GM18873 (cell line): ENCODE data around the gene UNC13A.

Experiments
- ATAC-seq: cut with Tn5 transposase; IDR thresholded peaks from one replicate; pipeline ENCODE4 v1.9.1; 2021; ENCODE audit warnings: mild to moderate bottlenecking, moderate library complexity, moderate number of reproducible peaks; ENCODE audit not compliant: unreplicated experiment, low FRiP score

Gene UNC13A

DNA sequence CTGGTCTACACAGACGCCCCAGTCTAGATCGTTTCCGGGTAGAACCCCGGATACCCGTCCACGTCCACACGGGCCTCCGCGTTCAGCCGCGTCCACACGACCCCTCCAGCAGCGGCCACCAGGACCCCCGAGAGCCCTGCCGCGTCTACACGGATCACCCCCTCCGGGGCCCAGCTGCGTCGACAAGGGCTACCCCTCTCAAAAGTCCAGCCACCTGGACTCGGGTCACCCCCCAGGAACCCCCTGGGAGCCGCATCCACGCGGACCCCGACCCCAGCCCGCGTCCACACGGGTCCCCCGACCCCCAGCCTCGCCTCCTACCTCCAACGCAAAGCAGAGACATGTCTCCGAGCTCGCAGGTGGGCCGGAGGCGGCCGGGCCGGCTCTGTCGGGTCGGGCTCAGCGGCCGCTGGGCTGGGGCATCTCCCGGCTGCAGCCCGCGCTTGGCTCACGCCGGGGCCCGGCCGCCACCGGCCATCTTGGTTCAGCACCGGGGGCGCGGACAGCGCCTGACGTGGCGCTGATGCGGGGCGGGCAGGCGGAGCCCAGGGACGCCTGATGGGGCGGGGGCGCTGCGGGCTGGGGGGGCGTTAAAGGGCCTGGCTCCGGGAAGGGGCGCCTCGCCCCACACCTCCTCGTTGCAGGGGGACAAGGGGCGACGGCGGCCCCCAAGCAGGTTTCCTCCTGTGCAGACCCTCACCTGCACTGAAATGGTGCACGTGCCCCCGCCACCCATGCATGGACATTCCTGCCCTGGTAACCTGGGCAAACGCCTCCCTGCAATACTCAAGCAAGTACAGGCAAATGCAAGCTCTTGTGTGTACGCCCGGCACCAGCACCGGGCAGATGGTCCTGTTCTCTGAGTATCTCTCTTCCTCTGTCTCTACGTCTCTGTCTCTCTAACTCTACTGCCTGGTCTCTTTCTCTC, at the start of gene UNC13A:
Gene UNC13A (minus strand): TSS at position 498 of the 928 bp plus-strand sequence. CDS start 155 bp downstream, at position 343.
- no peak for ATAC-seq

DNA sequence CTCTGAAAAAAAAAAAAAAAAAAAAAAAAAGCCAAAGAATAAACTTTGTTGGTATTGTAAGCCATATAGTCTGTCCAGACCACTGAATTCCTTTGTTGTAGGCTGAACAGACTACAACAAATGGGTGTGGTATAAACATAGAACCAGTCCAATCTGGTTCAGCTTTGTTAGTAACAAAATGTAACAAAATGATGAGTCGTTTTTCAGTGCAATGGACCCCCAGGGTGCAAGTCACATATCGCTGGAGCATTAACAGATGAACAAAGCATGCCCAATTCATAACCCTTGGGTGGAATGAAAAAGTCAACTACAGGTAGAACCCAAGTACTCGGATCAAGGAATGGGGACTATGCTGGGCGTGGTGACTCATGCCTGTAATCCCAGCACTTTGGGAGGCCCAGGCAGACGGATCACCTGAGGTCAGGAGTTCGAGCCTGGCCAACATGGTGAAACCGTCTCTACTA, 49.6 kb upstream of the UNC13A start:
- ATAC-seq, result no peak

GRCh38 chr19:17735410-17735809, 47.3 kb upstream of the UNC13A start:
- ATAC-seq, result no peak

DNA sequence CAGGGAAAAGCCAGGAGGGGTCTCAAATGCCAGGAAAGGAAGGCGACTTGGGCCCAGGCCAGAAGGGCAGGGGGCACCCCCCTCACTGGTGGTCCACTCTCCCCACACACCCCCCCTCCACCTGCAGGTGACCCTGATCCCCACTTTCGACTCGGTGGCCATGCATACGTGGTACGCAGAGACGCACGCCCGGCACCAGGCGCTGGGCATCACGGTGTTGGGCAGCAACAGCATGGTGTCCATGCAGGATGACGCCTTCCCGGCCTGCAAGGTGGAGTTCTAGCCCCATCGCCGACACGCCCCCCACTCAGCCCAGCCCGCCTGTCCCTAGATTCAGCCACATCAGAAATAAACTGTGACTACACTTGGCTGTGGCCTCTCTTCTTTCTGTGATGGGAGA, 46.0 kb upstream of the UNC13A start:
- no peak for ATAC-seq

- no peak for ATAC-seq
Observed at GRCh38 chr19:17733127-17733526, 45.0 kb upstream of the UNC13A start.

- no peak for ATAC-seq
Observed at GRCh38 chr19:17727843-17728242, 39.7 kb upstream of the UNC13A start.

DNA sequence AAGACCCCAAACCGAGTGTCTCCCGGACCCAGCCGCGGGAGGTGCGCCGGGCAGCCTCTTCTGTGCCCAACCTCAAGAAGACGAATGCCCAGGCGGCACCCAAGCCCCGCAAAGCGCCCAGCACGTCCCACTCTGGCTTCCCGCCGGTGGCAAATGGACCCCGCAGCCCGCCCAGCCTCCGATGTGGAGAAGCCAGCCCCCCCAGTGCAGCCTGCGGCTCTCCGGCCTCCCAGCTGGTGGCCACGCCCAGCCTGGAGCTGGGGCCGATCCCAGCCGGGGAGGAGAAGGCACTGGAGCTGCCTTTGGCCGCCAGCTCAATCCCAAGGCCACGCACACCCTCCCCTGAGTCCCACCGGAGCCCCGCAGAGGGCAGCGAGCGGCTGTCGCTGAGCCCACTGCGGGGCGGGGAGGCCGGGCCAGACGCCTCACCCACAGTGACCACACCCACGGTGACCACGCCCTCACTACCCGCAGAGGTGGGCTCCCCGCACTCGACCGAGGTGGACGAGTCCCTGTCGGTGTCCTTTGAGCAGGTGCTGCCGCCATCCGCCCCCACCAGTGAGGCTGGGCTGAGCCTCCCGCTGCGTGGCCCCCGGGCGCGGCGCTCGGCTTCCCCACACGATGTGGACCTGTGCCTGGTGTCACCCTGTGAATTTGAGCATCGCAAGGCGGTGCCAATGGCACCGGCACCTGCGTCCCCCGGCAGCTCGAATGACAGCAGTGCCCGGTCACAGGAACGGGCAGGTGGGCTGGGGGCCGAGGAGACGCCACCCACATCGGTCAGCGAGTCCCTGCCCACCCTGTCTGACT, 39.0 kb upstream of the UNC13A start:
- no peak for ATAC-seq

DNA sequence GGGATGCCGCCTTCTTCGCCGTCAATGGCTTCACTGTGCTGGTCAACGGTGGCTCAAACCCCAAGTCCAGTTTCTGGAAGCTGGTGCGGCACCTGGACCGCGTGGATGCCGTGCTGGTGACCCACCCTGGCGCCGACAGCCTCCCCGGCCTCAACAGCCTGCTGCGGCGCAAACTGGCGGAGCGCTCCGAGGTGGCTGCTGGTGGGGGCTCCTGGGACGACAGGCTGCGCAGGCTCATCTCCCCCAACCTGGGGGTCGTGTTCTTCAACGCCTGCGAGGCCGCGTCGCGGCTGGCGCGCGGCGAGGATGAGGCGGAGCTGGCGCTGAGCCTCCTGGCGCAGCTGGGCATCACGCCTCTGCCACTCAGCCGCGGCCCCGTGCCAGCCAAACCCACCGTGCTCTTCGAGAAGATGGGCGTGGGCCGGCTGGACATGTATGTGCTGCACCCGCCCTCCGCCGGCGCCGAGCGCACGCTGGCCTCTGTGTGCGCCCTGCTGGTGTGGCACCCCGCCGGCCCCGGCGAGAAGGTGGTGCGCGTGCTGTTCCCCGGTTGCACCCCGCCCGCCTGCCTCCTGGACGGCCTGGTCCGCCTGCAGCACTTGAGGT, 38.1 kb upstream of the UNC13A start:
- ATAC-seq, result no peak

DNA sequence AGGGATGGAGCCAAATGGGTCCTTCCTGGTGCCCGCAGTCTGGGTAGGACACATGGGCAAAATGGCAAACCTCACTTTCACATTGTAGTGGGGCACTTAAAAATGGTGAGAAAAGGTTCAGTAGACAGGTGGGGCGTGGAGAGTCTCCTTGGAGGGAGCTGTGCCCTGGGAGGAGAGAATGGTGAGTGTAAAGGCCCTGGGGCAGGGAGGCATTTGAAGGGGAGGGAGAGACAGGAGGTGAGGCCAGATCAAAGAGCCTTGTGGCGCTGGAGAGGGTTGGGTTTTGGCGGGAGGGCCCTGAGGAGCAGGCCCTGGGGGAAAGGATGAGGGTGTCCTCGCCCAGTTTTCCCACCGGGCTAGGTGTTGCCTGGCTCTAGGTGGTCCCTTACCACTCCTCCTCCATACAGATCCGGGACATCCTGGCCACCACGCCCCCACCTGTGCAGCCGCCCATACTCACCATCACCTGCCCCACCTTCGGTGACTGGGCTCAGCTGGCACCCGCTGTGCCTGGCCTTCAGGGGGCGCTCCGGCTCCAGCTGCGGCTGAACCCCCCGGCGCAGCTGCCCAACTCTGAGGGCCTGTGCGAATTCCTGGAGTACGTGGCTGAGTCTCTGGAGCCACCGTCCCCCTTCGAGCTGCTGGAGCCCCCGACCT, 37.4 kb upstream of the UNC13A start:
- ATAC-seq, result no peak

DNA sequence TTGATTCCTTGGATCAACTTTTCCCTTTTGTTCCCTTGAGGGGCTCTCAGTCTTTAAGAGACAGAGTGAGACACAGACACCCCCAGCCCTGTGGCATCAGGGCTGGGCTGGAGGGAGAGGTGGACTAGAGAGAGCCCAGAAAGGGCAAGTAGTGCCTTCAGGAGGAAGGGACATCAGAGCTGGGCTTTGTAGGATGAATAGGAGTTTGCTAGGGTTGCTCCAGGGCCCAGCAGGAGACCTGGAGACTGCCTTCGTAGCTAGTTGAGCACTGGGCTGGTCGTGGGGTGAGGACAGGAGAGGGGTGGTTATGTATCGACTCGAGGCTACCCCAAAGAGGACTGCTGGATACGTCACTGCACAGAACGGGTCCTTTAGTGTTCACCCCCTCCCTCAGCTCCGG, 36.5 kb upstream of the UNC13A start:
- no peak for ATAC-seq

GRCh38 chr19:17722655-17723240, 34.6 kb upstream of the UNC13A start:
- ATAC-seq, result no peak

GRCh38 chr19:17721821-17722220, 33.7 kb upstream of the UNC13A start:
- no peak for ATAC-seq

DNA sequence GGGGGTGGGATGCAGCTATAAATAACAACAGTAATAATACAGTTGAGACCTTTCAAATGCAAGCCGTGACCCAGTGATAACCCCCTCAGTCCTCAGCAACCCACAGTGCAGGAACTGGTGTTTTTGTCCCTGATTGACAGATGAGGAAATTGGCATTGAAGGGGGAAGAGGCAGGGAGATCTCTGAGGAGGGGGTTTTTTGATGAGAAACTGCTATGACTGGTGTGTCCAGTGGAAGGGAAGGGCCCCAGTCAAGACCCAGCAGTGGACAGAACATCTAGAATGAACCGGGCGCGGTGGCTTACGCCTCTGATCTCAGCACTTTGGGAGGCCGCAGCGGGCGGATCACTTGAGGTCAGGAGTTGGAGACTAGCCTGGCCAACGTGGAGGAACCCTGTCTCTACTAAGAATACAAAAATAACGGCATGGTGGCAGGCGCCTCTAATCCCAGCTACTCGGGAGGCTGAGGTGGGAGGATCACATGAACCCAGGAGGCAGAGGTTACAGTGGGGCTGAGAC, 33.0 kb upstream of the UNC13A start:
- no peak for ATAC-seq

GRCh38 chr19:17720440-17720839, 32.3 kb upstream of the UNC13A start:
- no peak for ATAC-seq

DNA sequence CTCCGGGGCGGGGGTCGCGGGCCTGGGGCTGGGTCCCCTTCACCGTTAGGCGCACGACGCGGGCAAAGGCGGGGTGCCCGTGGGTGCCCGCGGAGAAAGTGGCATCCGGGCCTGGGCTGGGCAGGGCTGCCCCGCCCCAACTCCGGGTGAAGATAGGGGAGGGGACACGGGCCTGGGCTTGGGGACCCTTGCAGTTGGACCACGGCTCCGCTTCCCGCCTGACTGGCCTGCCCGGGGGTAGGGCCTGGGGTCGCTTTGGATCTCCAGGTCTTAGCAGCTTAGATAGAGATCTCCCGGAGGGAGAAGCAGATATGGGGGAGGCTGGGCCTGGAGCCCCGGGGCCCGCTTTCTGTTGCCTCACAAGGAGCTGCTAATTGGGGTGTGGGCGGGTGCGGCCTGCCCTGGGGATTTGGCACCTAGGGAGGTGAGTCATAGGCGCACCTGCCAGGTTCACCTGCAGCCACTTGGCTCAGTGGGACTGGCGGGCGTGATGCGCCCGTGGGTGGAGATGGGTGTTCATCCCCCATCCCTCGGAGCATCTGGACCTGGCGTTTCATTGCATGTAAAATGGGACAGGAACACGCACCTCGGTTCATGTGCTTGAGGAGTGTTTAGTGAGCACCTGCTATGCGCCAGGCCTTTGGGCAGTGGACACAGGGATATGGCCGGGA, 31.7 kb upstream of the UNC13A start:
- no peak for ATAC-seq

GRCh38 chr19:17718947-17719711, 31.0 kb upstream of the UNC13A start, which contains the start of gene MAP1S:
TSS of gene MAP1S (plus strand) at chr19:17719480. CDS start at chr19:17719503, 23 bp downstream.
- no peak for ATAC-seq

DNA sequence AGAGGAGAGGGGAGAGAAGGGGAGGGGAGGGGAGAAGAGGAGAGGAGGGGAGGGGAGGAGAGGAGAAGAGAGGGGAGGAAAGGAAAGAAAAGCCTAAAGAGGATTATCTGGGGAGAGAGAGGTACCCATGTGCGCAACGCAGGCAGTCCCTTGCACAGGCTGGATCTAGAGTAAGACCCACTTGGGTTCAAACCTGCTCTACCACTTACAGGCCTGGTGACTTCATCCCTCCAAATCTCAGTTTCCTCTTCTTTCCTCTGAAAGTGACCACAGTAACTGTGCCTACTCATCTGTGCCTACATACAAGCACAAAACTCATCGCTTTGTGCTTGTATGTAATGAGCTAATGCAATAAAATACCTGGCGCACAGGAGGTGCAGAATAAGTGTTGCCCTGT, 30.4 kb upstream of the UNC13A start:
- no peak for ATAC-seq

GRCh38 chr19:17716309-17716929, 28.3 kb upstream of the UNC13A start:
- ATAC-seq, result no peak
